K562 (cell line): ENCODE measurements around the gene TFAP2A. TPM values are rescaled to one million over a fixed set of nuclear protein-coding genes. Genes with fewer than 3 reads are reported as not detected.

ENCODE experiments used
- ATAC-seq: fragments of 200-7000 bp; cut with Tn5 transposase; 3 replicates; pipeline ENCODE4 v1.9.1; 2020; ENCODE audit warnings: moderate library complexity
- BruUV-seq: library from RNA; stranded (reverse); fragments of 400-500 nt; replicated peaks from 2 replicates; lab custom pipeline; 2021; lab: Mats Ljungman, UMichigan
- CTCF ChIA-PET: fragments of 300-600 bp; formaldehyde crosslinking; extraction: SDS; loops from one replicate; lab custom pipeline; 2021; ENCODE audit warnings: low intra/inter-chr PET ratio; lab: Yijun Ruan, JAX
- POLR2A ChIA-PET: fragments of 300-600, 350-650 bp; sonication (Branson Sonifier 250); formaldehyde crosslinking; extraction: SDS; loops from one replicate; lab custom pipeline; 2021; ENCODE audit warnings: antibody characterized with exemption, inconsistent platforms; lab: Yijun Ruan, JAX
- DNase-seq, 4 experiments: peaks; one replicate each; pipeline versions ENCODE4 v3.0.0 to v3.0.0-alpha.2; 2011 to 2018; ENCODE audit warnings: low spot score in 3 of 4, mixed read lengths in 3 of 4; ENCODE audit errors: extremely low read depth in 1 of 4
- FAIRE-seq: peaks from 2 replicates; lab custom pipeline; 2011; peaks lifted over from hg19 to GRCh38; lab: Jason Lieb, UNC
- H2AFZ ChIP-seq: 2 replicates; pipeline ENCODE4 v1.6.0; 2011; ENCODE audit warnings: low read depth, low read length, control low read depth, inconsistent platforms
- H3K27ac ChIP-seq: fragments of 200-600 bp; 3 replicates; pipeline ENCODE4 v1.8.0; 2011; ENCODE audit warnings: low read depth, mild to moderate bottlenecking, control low read depth, inconsistent platforms, low read length, moderate library complexity, mixed read lengths; ENCODE audit errors: extremely low read depth
- H3K27me3 ChIP-seq, 2 experiments: fragments of 300-600 bp in 1 of 2; 2 replicates in 1 of 2; 3 replicates in 1 of 2; pipeline versions ENCODE4 v1.6.0 to v1.8.0; 2011; ENCODE audit warnings: inconsistent platforms in 2 of 2, low read length in 2 of 2, mild to moderate bottlenecking in 1 of 2, mixed read lengths in 1 of 2, moderate library complexity in 1 of 2; ENCODE audit not compliant: control insufficient read depth in 2 of 2, insufficient read depth in 2 of 2
- H3K36me3 ChIP-seq: fragments of 300-600 bp; 3 replicates; pipeline ENCODE4 v1.8.0; 2011; ENCODE audit warnings: mild to moderate bottlenecking, low read length, inconsistent platforms; ENCODE audit not compliant: control insufficient read depth, insufficient read depth
- H3K4me1 ChIP-seq, 2 experiments: fragments of 200-600 bp in 1 of 2; replicated peaks in 1 of 2; 2 replicates in 1 of 2; 3 replicates in 1 of 2; pipeline versions ENCODE4 v1.5.1 to v1.8.0; 2011; ENCODE audit warnings: inconsistent platforms in 2 of 2, low read length in 2 of 2, mild to moderate bottlenecking in 1 of 2, mixed read lengths in 1 of 2, moderate library complexity in 1 of 2; ENCODE audit not compliant: control insufficient read depth in 2 of 2, insufficient read depth in 2 of 2
- H3K4me2 ChIP-seq: 2 replicates; pipeline ENCODE4 v1.6.1; 2011; ENCODE audit warnings: low read length, control low read depth, inconsistent platforms, mixed read lengths; ENCODE audit not compliant: insufficient read depth
- H3K4me3 ChIP-seq: fragments of 200-600 bp; sonication (generic), shearing (Covaris generic); 2 replicates; pipeline ENCODE4 v1.5.1; 2016; ENCODE audit warnings: control low read depth, inconsistent platforms
- H3K79me2 ChIP-seq: fragments of 200-600 bp; 3 replicates; pipeline ENCODE4 v1.8.0; 2011; ENCODE audit warnings: low read length, inconsistent platforms; ENCODE audit not compliant: control insufficient read depth, insufficient read depth
- H3K9ac ChIP-seq, 2 experiments: 2 replicates each; pipeline versions ENCODE4 v1.6.0 to v1.6.1; 2011; ENCODE audit warnings: low read depth in 2 of 2, low read length in 2 of 2, control low read depth in 1 of 2, inconsistent platforms in 1 of 2, mild to moderate bottlenecking in 1 of 2, mixed read lengths in 1 of 2; ENCODE audit not compliant: insufficient read depth in 1 of 2
- H3K9me1 ChIP-seq: one replicate; pipeline ENCODE4 v1.6.0; 2011; ENCODE audit warnings: inconsistent platforms, mild to moderate bottlenecking, low read length, moderate library complexity; ENCODE audit not compliant: control insufficient read depth, insufficient read depth
- H3K9me3 ChIP-seq: replicated peaks from 2 replicates; pipeline ENCODE4 v1.5.1; 2011; ENCODE audit warnings: low read depth, low read length, inconsistent platforms; ENCODE audit not compliant: control insufficient read depth, insufficient read depth
- H4K20me1 ChIP-seq: replicated peaks from 2 replicates; pipeline ENCODE4 v1.6.1; 2011; ENCODE audit warnings: low read length, inconsistent platforms, mixed read lengths; ENCODE audit not compliant: control insufficient read depth, insufficient read depth
- ADNP ChIP-seq: fragments of 200-800 bp; sonication (Bioruptor generic); IDR thresholded peaks from 2 replicates; pipeline ENCODE4 v1.6.1; 2016; ENCODE audit warnings: missing genetic modification characterization, missing compliant biosample characterization
- CBX5 ChIP-seq: IDR thresholded peaks from 2 replicates; pipeline ENCODE4 v1.6.1; 2014; ENCODE audit warnings: low read depth, borderline replicate concordance
- DIDO1 ChIP-seq: fragments of 450-650 bp; IDR thresholded peaks from 2 replicates; pipeline ENCODE4 v1.6.1; 2016; ENCODE audit warnings: low read depth, missing biosample characterization, missing genetic modification characterization
- KDM1A ChIP-seq, 2 experiments: fragments of 450-650 bp; IDR thresholded peaks; 2 replicates each; pipeline ENCODE4 v1.6.1; 2016; ENCODE audit warnings: mild to moderate bottlenecking in 2 of 2
- MBD2 ChIP-seq: sonication (generic); IDR thresholded peaks from 2 replicates; pipeline ENCODE4 v1.6.1; 2016; ENCODE audit warnings: low read depth, borderline replicate concordance
- PHF21A ChIP-seq: fragments of 450-650 bp; IDR thresholded peaks from 2 replicates; pipeline ENCODE4 v1.6.1; 2017; ENCODE audit warnings: low read depth, borderline replicate concordance
- TAF7 ChIP-seq: fragments of 450-650 bp; IDR thresholded peaks from 2 replicates; pipeline ENCODE4 v1.6.1; 2016; ENCODE audit warnings: missing genetic modification characterization, missing compliant biosample characterization
- TCFL5 ChIP-seq: fragments of 250-450 bp; sonication (Bioruptor Pico); conservative IDR thresholded peaks from 2 replicates; pipeline ENCODE4 v1.6.1; 2021; ENCODE audit warnings: mild to moderate bottlenecking, moderate library complexity, matching md5 sums
- ZBTB5 ChIP-seq: fragments of 450-650 bp; IDR thresholded peaks from 2 replicates; pipeline ENCODE4 v1.6.1; 2017; ENCODE audit warnings: antibody characterized with exemption
- ZNF224 ChIP-seq: sonication (generic); formaldehyde crosslinking; IDR thresholded peaks from 2 replicates; pipeline ENCODE4 v1.8.0; 2022; ENCODE audit warnings: mild to moderate bottlenecking, missing genetic modification reagents
- ZNF253 ChIP-seq: fragments of 250-450 bp; sonication (Bioruptor Pico); conservative IDR thresholded peaks from 2 replicates; pipeline ENCODE4 v1.6.1; 2021; ENCODE audit warnings: mild to moderate bottlenecking
- WGBS: fragments of 100-300 bp; shearing (Covaris generic); methylation state at CpG from one replicate; pipeline ENCODE4 v1.1.6; 2016; ENCODE audit warnings: low coverage, mixed read lengths; ENCODE audit not compliant: insufficient coverage; ENCODE audit errors: missing lambda C conversion rate; 5-methylcytosine and 5-hydroxymethylcytosine counted together
- in situ Hi-C: fragments of 300-500 bp; cut with MboI; formaldehyde crosslinking; loops from 4 replicates; pipeline ENCODE4 v1.15.0; 2018; ENCODE audit warnings: inconsistent platforms, mixed read lengths
- intact Hi-C: fragments of 100-400 bp; cut with micrococcal nuclease; formaldehyde crosslinking; loops from 2 replicates; pipeline ENCODE4 v1.14.2; 2022
- polyA plus RNA-seq, 8 experiments: library from polyadenylated mRNA; depleted of rRNA in 4 of 8; stranded (reverse) in 5 of 8; unstranded in 3 of 8; fragments of >200 nt; fragmentation: Nextera tagmentation in 2 of 8; fragmentation: Illumina TruSeq in 1 of 8; extraction: Ambion mirVana in 2 of 8; extraction: Trizol in 1 of 8; gene quantifications; 2 replicates each; pipeline versions ENCODE4 v1.2.1 to v1.2.3, GENCODE V29; 2011 to 2014; ENCODE audit warnings: inconsistent platforms in 1 of 8, missing spikeins in 1 of 8
- total RNA-seq, 7 experiments: library from RNA; depleted of rRNA in 6 of 7; stranded (reverse); fragments of >200 nt in 6 of 7; fragmentation: Illumina TruSeq in 2 of 7; extraction: Trizol in 2 of 7; gene quantifications; 2 replicates each; pipeline versions ENCODE4 v1.2.1 to v1.2.3, GENCODE V29; 2011 to 2021; ENCODE audit warnings: low replicate concordance in 1 of 7
- TF ChIP-seq, protein P1 (sequence below): fragments of 450-650 bp; IDR thresholded peaks from 2 replicates; pipeline ENCODE4 v1.6.1; 2018; ENCODE audit not compliant: partially characterized antibody
- TF ChIP-seq, protein P2 (sequence below), 2 experiments: fragments of 150-350 bp in 1 of 2; IDR thresholded peaks; 2 replicates each; pipeline ENCODE4 v1.6.1; 2012 to 2016; ENCODE audit warnings: low read depth in 2 of 2, low read length in 2 of 2, mild to moderate bottlenecking in 1 of 2, moderate library complexity in 1 of 2

TFAP2A gene
- total and polyA plus RNA-seq, 9 of the 15 experiments (the other 6 are each of a cell fraction or from before 2014, with no cell fraction given) = 0.14 to 0.53 (median 0.19) TPM; not detected in 1

DNA sequence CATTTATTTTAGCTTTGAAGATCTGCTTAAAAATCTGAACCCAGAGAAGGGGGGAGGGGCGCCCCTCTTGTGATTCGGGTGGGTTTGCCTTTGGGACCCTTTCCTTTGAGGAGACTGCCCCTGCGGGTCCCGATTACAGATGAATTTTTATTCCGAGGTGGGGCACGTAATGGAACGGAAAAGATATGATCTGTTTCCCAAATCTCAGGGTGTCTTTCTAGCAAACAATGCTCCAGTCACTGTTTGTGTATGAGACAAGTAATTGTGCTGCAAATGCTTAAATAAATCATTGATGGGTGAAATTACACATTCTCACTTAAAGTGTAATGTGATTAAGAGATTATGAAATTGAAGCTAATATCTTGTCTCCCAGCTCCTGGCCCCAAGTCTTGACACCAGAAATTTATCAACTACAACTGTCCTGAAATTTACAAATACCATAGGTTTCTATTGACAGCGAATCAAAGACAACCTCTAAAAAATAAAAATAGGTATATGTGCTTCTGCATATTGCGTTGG is 30.7 kb downstream of the TFAP2A start:
- no peak for DNase-seq
- Histone ChIP-seq H3K9me3 (no peaks in the 10 kb centered on the region; the same call in 1 of the 2 replicates), H3K4me2 (no peak overlapping the region), H3K9me1 (no peaks in the 10 kb centered on the region), H3K36me3 (no peaks in the 10 kb centered on the region), H3K9ac (no peak overlapping the region), H2AFZ (no peak overlapping the region), H3K4me3 (no peak overlapping the region), H3K4me1 (peaks cover 0 to 13% of the 10 kb centered on the region in 2 experiments; a peak in 1 of 5 replicates), H4K20me1 (no peaks in the 10 kb centered on the region), H3K79me2 (no peaks in the 10 kb centered on the region), H3K27me3 (no peaks in the 10 kb centered on the region), H3K27ac (no peak overlapping the region)
- in situ Hi-C loops = no loop called here
- no peak for FAIRE-seq
- ChIA-PET POLR2A (interaction anchor here (0.7 kb wide), 2 partner anchors 18 to 40 kb away, joined by 3 read pairs; no protein-coding TSS in a partner anchor), CTCF (no interaction called here)
- intact Hi-C loops = no loop called here
- no peak for ATAC-seq
- WGBS = 68% methylated on average over 9 of the region's 9 CpGs
- no TSS peak for BruUV-seq
- TF ChIP-seq MBD2 = no peak
- TF ChIP-seq ZNF253 = no peak
- TF ChIP-seq ADNP = no peak
- TF ChIP-seq DIDO1 (tag) = no peak
- TF ChIP-seq TAF7 (tag) = no peak
- no peak for TF ChIP-seq TCFL5
- TF ChIP-seq CBX5 = no peak
- no peak for TF ChIP-seq PHF21A
- no peak for TF ChIP-seq ZNF224 (CRISPR knock-in tag)
- TF ChIP-seq, protein P1, sequence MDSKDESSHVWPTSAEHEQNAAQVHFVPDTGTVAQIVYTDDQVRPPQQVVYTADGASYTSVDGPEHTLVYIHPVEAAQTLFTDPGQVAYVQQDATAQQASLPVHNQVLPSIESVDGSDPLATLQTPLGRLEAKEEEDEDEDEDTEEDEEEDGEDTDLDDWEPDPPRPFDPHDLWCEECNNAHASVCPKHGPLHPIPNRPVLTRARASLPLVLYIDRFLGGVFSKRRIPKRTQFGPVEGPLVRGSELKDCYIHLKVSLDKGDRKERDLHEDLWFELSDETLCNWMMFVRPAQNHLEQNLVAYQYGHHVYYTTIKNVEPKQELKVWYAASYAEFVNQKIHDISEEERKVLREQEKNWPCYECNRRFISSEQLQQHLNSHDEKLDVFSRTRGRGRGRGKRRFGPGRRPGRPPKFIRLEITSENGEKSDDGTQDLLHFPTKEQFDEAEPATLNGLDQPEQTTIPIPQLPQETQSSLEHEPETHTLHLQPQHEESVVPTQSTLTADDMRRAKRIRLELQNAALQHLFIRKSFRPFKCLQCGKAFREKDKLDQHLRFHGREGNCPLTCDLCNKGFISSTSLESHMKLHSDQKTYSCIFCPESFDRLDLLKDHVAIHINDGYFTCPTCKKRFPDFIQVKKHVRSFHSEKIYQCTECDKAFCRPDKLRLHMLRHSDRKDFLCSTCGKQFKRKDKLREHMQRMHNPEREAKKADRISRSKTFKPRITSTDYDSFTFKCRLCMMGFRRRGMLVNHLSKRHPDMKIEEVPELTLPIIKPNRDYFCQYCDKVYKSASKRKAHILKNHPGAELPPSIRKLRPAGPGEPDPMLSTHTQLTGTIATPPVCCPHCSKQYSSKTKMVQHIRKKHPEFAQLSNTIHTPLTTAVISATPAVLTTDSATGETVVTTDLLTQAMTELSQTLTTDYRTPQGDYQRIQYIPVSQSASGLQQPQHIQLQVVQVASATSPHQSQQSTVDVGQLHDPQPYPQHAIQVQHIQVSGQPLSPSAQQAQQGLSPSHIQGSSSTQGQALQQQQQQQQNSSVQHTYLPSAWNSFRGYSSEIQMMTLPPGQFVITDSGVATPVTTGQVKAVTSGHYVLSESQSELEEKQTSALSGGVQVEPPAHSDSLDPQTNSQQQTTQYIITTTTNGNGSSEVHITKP = no peak
- TF ChIP-seq ZBTB5 = no peak
- TF ChIP-seq, protein P2, sequence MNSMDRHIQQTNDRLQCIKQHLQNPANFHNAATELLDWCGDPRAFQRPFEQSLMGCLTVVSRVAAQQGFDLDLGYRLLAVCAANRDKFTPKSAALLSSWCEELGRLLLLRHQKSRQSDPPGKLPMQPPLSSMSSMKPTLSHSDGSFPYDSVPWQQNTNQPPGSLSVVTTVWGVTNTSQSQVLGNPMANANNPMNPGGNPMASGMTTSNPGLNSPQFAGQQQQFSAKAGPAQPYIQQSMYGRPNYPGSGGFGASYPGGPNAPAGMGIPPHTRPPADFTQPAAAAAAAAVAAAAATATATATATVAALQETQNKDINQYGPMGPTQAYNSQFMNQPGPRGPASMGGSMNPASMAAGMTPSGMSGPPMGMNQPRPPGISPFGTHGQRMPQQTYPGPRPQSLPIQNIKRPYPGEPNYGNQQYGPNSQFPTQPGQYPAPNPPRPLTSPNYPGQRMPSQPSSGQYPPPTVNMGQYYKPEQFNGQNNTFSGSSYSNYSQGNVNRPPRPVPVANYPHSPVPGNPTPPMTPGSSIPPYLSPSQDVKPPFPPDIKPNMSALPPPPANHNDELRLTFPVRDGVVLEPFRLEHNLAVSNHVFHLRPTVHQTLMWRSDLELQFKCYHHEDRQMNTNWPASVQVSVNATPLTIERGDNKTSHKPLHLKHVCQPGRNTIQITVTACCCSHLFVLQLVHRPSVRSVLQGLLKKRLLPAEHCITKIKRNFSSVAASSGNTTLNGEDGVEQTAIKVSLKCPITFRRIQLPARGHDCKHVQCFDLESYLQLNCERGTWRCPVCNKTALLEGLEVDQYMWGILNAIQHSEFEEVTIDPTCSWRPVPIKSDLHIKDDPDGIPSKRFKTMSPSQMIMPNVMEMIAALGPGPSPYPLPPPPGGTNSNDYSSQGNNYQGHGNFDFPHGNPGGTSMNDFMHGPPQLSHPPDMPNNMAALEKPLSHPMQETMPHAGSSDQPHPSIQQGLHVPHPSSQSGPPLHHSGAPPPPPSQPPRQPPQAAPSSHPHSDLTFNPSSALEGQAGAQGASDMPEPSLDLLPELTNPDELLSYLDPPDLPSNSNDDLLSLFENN (IDR thresholded peaks at IDR 0.05; ENCODE audit: low read depth in 2 of 2, low read length in 2 of 2) = no peak
- no peak for TF ChIP-seq KDM1A (IDR thresholded peaks at IDR 0.05)
